Endometrial microvascular endothelial cells (primary cell): ENCODE data around the gene ACAD10. TPM values are rescaled to one million over a fixed set of nuclear protein-coding genes. Genes with fewer than 3 reads are reported as not detected.
"Not testable (repeated sequence)": the region's sequence is repeated elsewhere in the genome, so short reads cannot be mapped to it uniquely, and the experiment has no call there.

Source experiments
- in situ Hi-C: cut with HindIII; loops from 2 replicates; pipeline ENCODE4 v1.10.0; 2017; ENCODE audit warnings: low sequenced_read_pairs, low pct_unique_long_range_greater_than_20kb; ENCODE audit errors: inconsistent ontology term
- total RNA-seq: library from RNA; depleted of rRNA; stranded (reverse); fragments of >200 nt; gene quantifications from one replicate; pipeline ENCODE4 v1.2.3, GENCODE V29; 2015; ENCODE audit errors: inconsistent ontology term

The ACAD10 gene
- total RNA-seq, 1 donor from 2014 or later = 33.2 TPM

DNA sequence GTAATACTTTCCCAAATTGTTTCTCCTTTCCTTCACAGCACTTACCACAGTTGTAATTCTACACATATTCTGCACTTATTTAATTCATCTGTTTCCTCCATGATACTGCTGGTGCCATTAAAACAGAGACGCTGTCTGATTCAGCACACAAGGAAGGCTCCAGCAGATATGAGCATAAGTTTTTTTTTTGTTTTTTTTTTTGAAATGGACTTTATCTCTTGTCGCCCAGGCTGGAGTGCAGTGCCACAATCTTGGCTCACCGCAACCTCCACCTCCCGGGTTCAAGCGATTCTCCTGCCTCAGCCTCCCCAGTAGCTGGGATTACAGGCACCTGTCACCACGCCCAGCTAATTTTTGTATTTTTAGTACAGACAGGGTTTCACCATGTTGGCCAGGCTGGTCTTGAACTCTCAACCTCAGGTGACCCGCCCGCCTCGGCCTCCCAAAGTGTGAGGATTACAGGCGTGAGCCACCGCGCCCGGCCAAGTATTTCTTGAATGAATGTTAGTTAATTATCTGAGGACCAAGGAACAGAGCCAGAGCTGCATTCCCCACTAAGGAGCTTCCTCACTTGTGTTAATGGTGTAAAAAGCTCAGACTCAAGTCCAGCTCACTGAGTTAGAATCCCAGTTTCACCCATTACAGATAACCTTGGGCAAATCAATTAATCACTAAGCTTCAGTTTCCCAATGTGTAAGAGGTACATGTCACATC is 1.2 kb upstream of the ACAD10 start:
- in situ Hi-C loops = loop anchor here (25.0 kb wide), 2 partner anchors 97 to 128 kb away; partner anchors contain the start of gene ATXN2

DNA sequence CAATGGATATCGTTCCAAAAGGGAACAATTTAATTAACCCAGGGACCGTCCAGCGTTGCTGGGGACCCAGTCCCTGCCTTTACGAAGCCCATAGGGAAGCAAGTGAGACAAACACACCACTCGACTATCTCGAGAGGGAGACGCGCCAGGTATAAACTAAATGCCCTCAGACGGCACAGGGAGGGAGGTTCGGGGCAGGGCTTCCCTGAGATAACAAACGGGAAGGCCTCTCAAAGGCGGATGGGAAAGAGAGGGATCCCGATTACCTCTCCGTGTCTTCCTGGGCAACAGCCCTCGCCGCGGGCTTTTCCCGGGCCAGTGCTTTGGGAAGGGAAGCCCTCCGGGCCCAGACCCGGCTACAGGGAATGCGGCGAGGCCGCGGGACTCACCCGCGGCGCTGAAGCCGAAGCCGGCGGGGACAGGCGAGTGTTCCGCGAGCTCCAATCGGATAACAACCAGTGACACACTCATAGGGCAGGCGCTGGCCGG is 487 bp upstream of the ACAD10 start:
- in situ Hi-C loops = loop anchor here (25.0 kb wide), 2 partner anchors 98 to 127 kb away; partner anchors contain the start of gene ATXN2

DNA sequence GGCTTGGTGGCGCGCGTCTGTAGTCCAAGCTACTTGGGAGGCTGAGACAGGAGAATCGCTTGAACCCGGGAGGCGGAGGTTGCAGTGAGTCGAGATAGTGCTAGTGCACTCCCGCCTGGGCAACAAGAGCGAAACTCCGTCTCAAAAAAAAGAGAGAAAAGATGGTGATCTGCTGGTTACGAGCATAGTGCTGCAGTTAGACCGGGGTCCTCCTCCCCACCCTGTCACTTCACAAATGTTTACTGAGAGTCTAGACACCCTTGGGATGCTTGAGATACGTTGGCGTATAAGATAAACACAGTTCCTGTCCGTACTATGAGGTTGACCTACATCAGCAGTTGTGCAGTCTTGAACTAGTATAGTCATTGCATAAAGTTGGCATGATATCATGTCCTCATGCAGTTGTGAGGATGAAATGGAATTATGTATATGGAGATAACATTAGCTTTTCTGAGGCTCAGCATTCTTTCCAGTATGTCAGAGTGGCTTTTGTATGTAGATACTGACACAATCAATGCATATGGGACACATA is 787 bp downstream of the ACAD10 start:
- in situ Hi-C loops = loop anchor here (25.0 kb wide), 2 partner anchors 99 to 126 kb away; partner anchors contain the start of gene ATXN2

DNA sequence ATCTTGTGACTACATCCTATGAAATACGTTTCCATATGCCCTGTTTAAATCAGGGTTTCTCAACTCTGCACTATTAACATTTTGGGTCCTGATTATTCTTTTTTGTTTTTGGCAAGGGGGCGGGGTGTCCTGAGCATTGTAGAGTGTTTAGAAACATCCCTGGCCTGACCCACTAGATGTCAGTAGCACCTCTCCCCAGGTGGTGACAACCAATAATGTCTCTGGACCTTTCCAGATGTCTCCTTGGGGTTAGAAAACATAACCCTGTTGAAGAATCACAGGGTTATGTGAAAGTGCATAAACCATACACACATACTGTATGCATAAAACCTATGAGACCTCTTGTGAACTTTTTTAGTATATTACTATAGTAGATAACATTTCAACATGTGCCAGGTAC is 1.4 kb downstream of the ACAD10 start:
- in situ Hi-C loops = loop anchor here (25.0 kb wide), 2 partner anchors 100 to 125 kb away; partner anchors contain the start of gene ATXN2

DNA sequence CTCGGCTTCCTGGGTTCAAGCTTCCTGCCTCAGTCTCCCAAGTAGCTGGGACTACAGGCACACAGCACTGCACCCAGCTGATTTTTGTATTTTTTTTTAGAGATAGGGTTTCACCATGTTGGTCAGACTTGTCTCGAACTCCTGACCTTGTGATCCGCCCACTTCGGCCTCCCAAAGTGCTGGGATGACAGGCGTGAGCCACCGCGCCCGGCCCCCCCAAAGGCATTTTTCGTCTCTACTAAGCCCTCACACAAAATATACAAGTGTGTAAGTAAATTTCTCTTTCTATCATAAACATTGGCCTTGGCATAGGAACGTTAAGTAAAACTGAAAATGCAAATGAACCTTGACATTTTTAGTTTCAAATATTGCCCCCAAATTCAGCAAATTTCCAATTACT is 2.1 kb downstream of the ACAD10 start:
- in situ Hi-C loops = loop anchor here (25.0 kb wide), 2 partner anchors 101 to 124 kb away; partner anchors contain the start of gene ATXN2

DNA sequence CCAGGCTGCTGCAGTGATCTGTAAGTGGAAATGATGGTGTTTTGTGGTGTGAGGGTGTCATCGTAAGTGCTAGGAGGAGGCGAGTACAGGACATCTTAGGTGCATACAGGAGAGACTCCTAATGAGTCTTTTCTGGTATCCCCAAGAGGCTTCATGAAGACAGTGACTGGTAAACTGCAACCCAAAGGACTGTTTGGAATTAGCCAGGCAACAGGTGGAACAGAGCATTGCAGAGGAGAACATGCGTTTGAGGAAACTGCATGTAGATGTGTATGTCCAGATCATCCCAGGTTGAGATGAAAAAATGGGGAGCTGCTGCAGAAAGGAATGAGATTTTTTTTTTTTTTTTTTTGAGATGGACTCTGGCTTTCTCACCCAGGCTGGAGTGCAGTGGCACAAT is 5.4 kb downstream of the ACAD10 start:
- in situ Hi-C loops = loop anchor here (25.0 kb wide), 2 partner anchors 104 to 121 kb away; partner anchors contain the start of gene ATXN2

DNA sequence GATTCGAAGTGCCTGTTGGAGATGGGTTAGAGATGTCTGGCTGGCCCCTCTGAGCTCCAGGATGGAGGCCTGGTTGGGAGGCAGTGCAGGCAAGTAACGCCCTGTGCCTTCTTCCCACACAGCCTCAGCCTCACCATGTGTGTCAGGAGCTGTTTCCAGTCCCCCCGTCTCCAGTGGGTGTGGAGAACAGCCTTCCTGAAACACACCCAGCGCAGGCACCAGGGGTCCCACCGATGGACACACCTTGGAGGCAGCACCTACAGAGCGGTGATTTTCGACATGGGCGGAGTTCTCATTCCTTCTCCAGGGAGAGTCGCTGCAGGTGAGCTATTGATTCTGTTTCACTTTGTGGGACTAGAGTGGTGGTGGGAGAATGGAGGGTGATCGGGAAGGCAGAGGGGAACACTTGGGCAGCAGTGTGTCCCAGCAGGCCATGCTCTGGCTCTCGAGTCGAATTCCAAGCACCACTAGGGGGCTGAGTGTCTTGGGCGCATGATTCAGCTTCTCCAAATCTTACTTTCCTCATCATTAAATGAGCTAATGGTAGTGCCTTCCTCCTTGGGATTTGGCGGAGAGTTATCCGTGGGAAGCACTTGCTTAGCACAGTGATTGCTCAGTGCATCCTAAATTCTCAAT is 6.8 kb downstream of the ACAD10 start:
- in situ Hi-C loops = loop anchor here (25.0 kb wide), 2 partner anchors 105 to 120 kb away; partner anchors contain the start of gene ATXN2

DNA sequence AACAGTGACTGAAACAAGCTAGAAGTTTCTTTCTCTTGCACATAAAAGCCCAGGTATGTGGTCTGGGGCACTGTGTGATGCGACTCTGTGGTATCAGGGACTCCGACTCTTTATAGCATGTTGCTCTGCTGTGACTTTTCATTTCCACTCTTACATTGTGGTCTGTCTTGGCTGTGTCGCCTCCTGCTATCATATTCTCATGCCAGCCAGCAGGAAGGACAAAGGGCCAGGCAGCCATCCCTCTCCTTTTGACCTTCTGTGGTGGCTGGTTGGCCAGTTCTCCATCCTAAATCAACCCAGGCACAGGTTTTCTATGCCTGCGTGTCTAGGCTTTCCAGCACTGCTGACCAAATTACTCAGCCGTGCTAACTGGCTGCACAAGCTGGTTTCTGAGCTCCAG is 8.0 kb downstream of the ACAD10 start:
- in situ Hi-C loops = loop anchor here (25.0 kb wide), 2 partner anchors 107 to 118 kb away; partner anchors contain the start of gene ATXN2

DNA sequence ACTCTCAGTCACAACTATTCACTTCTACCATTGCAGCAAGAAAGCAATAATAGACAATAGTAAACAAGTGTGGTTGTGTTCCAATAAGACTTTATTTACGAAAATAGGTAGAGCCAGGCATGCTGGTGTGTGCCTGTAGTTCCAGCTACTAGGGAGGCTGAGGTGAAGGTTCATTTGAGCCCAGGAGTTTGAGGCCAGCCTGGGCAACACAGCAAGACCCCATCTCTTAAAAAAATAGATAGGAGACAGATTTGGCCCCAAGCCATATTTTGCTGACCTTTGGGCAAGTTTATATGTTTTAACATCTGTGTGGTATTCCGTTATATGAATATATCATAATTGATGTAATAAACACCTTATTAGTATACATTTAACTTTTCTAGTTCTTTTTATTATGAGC is 14.1 kb downstream of the ACAD10 start:
- in situ Hi-C loops = loop anchor here (25.0 kb wide), 2 partner anchors 112 to 113 kb away; partner anchors contain the start of gene ATXN2

DNA sequence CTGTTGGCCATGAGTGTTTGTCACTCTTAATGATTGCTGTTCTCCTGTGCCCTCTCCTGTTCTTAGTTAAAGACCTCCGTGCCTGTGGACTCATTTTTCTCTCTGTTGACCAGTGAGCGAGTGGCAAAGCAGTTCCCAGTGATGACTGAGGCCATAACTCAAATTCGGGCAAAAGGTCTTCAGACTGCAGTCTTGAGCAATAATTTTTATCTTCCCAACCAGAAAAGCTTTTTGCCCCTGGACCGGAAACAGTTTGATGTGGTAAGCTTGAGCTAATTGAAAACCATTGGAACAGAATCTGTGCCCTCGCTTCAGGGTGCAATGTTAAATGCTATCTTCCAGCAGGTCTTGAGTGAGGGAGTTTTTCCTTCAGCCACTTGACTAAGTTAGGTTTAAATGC is 19.8 kb downstream of the ACAD10 start:
- in situ Hi-C loops = no loop called here

DNA sequence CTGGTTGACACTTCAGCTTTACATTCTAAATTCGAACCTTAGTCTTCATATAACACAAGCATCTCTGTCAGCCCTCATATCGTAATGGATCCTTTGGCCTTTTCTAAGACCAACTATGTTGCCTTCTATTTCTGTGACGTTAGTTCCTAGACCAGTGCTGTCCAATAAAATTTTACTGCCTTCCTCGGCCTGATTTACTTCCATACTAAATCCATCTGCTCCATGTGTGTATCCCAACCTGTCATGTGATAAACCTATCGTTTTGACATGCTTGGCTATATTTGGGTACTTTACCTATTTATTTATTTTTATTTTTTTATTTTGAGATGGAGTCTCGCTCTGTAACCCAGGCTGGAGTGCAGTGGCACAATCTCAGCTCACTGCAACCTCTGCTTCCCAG is 20.3 kb downstream of the ACAD10 start:
- in situ Hi-C loops = no loop called here

DNA sequence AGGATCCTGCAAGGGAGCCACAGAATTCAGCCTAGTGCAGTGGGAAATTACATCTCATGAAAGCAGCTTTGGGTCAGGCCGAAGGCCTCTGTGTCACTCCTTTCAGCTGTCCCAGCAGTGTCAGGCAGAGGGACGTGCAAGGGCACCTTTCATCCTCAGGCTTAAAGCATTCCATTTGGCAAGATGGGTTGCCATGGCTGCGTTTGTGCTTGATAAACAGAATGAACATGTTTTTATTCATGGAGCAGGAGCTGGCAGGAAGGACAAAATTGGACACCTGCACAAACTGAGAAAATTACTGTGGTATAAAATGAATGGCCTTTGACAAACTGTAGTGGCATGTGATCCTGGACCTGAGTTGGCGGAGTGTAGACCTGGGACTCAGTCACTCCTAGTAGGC is 29.4 kb downstream of the ACAD10 start:
- in situ Hi-C loops = no loop called here

DNA sequence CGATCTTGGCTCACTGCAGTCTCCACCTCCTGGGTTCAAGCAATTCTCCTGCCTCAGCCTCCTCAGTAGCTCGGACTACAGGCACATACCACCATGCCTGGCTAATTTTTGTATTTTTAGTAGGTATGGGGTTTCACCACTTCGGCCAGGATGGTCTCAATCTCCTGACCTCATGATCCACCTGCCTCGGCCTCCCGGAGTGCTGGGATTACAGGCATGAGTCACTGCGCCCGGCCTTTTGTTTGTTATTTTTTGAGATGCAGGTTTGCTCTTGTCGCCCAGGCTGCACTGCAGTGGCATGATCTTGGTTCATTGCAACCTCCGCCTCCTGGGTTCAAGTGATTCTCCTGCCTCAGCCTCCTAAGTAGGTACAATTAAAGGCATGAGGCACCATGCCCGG is 33.5 kb downstream of the ACAD10 start:
- in situ Hi-C loops = not testable (repeated sequence)

DNA sequence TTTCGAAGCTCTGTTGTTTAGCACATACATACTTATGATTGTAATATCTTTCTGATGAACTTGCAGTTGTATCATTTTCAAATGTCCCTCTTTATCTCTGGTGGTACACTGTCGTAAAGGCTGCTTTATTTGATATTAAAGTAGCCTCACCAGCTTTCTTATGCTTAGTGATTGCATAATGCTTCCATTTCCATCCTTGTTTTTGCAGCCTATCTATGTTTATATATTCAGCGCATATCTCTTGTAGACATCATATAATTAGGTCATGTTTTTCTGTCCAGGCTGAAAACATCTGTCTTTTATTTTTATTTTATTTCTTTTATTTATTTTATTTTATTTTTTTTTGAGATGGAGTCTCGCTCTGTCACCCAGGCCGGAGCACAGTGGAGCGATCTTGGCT is 34.6 kb downstream of the ACAD10 start:
- in situ Hi-C loops = no loop called here

DNA sequence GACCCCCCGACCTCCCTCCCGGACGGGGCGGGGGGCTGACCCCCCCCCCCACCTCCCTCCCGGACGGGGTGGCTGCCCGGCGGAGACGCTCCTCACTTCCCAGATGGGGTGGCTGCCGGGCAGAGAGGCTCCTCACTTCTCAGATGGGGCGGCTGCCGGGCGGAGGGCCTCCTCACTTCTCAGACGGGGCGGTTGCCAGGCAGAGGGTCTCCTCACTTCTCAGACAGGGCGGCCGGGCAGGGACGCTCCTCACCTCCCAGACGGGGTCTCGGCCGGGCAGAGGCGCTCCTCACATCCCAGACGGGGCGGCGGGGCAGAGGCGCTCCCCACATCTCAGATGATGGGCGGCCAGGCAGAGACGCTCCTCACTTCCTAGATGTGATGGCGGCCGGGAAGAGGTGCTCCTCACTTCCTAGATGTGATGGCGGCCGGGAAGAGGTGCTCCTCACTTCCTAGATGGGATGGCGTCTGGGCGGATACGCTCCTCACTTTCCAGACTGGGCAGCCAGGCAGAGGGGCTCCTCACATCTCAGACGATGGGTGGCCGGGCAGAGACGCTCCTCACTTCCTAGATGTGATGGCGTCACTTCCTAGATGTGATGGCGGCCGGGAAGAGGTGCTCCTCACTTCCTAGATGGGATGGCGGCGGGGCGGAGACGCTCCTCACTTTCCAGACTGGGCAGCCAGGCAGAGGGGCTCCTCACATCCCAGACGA is 38.0 kb downstream of the ACAD10 start:
- in situ Hi-C loops = not testable (repeated sequence)

DNA sequence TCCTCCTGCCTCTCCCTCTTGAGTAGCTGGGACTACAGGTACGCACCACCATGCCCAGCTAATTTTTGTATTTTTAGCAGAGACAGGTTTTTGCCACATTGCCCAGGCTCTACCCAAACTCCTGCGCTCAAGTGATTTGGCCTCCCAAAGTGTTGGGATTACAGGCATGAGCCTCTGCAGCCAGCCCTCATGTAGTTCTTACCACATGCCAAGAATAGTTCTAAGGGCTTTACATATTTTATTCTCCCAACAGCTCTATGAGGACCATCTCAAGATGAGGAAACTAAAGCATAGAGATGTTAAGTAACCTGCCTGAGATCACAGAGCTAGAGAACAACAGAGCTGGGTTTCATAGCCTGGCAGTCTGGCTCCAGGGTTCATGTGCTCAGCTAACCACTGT is 42.9 kb downstream of the ACAD10 start:
- in situ Hi-C loops = no loop called here

DNA sequence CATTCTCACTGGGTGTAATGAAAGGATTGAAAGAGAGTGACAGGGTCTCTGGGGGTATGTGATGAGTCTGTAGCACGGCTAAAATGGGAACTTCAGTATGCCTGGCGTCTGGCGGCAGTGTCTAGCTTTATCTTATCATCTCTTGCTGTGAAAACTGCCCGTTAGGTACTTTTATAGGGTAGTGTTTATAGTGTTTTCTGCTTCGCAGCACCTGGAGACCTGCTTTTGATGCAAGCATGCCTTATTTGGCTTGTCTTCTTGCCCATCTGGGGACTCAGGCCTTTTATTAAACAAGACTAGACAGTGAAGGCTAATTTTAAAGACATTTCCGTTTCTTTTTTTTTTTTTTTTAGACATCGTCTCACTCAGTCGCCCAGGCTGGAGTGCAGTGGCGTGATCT is 44.6 kb downstream of the ACAD10 start:
- in situ Hi-C loops = no loop called here

DNA sequence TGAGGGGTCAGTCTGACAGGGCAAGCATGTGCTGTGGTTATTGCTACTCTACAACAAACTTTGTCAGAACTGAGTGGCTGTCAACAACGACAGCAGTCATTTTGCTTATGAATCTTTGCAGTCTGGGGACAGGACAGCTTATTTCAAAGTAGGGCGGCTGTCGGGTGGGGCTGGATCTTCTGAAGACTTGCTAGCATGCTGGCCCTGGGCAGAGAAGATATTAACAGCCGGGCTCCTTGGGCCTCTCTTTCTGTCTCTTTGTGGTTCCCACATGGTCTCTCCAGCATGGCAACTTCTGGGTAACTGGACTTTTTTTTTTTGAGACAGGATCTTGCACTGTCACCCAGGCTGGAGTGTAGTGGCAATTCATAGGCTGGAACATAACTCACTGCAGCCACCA is 46.9 kb downstream of the ACAD10 start:
- in situ Hi-C loops = no loop called here

DNA sequence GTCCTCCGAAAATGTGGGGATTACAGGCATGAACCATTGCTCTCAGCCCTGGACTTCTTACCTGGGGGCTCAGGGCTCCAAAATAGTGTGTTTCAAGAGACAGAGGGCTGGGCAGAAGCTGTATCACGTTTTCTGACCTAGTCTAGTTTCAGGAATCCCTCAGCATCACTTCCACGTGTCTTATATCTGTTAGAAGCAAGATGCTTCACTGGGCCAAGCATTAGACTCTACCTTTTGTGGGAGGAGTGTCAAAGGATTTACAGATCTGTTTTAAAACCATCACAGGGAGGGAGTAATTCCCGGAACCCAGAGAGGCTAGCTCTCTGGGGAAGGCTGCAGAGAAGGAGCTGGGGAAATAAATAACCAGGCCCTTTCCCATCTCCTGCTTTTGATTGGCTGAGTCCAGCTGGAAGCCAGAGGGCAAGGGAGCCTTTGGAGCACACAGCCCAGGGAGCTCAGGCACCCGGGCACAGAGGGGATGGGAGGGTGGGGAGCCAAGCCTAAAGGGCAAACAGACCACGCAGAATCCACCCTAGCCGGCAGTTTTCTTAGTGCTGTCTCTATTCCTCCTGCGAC is 47.6 kb downstream of the ACAD10 start:
- in situ Hi-C loops = no loop called here
